ENCODE measurements around the gene IGF2R.

Gene IGF2R

DNA sequence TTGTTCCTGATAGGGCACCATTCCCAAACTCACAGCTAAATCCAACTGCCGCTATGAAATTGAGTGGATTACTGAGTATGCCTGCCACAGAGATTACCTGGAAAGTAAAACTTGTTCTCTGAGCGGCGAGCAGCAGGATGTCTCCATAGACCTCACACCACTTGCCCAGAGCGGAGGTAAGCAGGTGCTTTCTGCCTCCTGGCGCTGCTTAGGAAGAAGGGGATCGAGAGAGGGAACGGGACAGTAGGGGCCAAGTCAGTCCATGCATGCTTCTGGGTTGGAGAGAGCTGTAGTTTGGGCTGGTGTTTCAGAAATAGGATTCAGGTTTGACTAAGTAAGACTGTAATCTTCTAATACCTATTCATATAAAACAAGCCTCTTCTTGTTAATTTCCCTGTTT is 63.7 kb downstream of the IGF2R start:
- no peaks in the 10 kb centered on the region for H3K4me1 ChIP-seq (ENCODE audit: control insufficient read depth, insufficient read depth, low read length, poor library complexity, severe bottlenecking)
- no peaks in the 10 kb centered on the region for H3K27me3 ChIP-seq (replicated peaks; ENCODE audit: control insufficient read depth, insufficient read depth, low read length, poor library complexity, severe bottlenecking)
- H3K36me3 ChIP-seq (ENCODE audit: control insufficient read depth, insufficient read depth, low read length), result peaks cover 63% of the 10 kb centered on the region

DNA sequence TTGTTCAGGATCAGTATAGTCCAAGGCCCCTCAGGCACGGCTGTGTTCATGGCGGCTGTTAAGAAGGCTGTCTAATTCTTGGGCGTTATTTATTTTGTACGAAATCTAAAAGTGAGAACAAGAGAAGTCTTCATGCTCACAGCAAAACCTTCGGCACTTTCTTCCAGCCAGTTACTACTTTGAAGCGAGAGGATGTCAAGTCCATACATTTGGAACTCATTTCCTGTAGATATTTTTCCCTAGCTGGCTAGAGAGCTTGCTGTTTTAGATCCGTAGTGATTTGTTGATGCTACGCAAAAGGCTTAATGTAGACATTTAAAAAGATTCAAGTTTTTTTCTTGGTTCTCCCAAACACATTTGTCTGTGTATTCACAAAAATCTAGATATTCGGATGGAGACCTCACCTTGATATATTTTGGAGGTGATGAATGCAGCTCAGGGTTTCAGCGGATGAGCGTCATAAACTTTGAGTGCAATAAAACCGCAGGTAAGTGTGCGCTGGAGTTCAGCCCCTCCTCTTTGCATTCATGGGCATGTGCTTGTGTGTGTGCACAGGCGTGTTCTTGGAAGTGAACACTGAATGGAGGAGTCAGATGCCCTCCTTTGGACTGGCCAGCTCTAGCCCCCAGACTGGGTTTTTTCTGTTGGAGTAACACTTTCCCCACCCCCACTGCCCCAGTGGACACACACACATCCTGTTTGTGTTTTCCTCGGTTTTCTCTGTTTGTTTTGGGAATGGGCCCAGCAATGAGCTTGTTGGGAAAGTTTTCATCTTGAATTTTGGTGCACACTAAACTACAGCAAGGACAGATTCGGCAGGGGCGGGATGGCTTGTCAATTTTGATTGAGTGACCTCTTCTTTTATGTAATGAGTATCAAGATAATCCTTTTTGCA is 65.4 kb downstream of the IGF2R start:
- Histone ChIP-seq H3K4me3 (ENCODE audit: insufficient read depth, low read depth, low read length, poor library complexity, severe bottlenecking) (no peak overlapping the region), H3K27ac (ENCODE audit: insufficient read depth, low read length, poor library complexity, severe bottlenecking) (no peak overlapping the region), H3K4me1 (ENCODE audit: control insufficient read depth, insufficient read depth, low read length, poor library complexity, severe bottlenecking) (no peaks in the 10 kb centered on the region), H3K27me3 (replicated peaks; ENCODE audit: control insufficient read depth, insufficient read depth, low read length, poor library complexity, severe bottlenecking) (no peaks in the 10 kb centered on the region), H3K9me3 (ENCODE audit: control insufficient read depth, low read length) (no peaks in the 10 kb centered on the region), H3K36me3 (ENCODE audit: control insufficient read depth, insufficient read depth, low read length) (peaks cover 54% of the 10 kb centered on the region)
- no peak for DNase-seq

More for the DNA sequence above, 63.7 kb downstream of the IGF2R start:
- no peak overlapping the region for H3K4me3 ChIP-seq (ENCODE audit: insufficient read depth, low read depth, low read length, poor library complexity, severe bottlenecking)
- H3K27ac ChIP-seq (ENCODE audit: insufficient read depth, low read length, poor library complexity, severe bottlenecking), result no peak overlapping the region
- H3K9me3 ChIP-seq (ENCODE audit: control insufficient read depth, low read length), result no peaks in the 10 kb centered on the region
- no peak for DNase-seq

DNA sequence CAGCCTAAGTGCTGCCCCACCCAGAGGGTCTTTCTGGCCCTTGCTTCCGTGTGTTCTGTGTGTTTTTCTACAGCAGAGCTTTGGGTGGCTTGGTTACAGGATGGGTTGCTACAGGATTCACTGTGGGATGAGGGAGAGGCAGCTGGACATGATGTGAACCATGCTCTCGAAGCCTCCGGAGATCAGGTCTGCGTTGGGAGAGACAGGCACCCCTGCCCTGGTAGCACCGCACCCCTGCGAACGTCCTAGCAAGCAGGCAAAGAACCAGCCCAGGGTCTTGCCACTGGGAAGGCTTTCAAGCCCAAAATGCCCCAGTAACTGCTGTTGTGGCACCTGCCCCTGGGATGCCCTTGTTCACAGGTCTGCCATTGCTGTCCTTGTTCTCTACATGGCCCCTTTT is 66.4 kb downstream of the IGF2R start:
- no peak overlapping the region for H3K4me3 ChIP-seq (ENCODE audit: insufficient read depth, low read depth, low read length, poor library complexity, severe bottlenecking)
- no peaks in the 10 kb centered on the region for H3K27me3 ChIP-seq (replicated peaks; ENCODE audit: control insufficient read depth, insufficient read depth, low read length, poor library complexity, severe bottlenecking)
- no peak for DNase-seq
- no peaks in the 10 kb centered on the region for H3K4me1 ChIP-seq (ENCODE audit: control insufficient read depth, insufficient read depth, low read length, poor library complexity, severe bottlenecking)
- H3K36me3 ChIP-seq (ENCODE audit: control insufficient read depth, insufficient read depth, low read length), result peaks cover 54% of the 10 kb centered on the region
- no peak overlapping the region for H3K27ac ChIP-seq (ENCODE audit: insufficient read depth, low read length, poor library complexity, severe bottlenecking)
- no peaks in the 10 kb centered on the region for H3K9me3 ChIP-seq (ENCODE audit: control insufficient read depth, low read length)

DNA sequence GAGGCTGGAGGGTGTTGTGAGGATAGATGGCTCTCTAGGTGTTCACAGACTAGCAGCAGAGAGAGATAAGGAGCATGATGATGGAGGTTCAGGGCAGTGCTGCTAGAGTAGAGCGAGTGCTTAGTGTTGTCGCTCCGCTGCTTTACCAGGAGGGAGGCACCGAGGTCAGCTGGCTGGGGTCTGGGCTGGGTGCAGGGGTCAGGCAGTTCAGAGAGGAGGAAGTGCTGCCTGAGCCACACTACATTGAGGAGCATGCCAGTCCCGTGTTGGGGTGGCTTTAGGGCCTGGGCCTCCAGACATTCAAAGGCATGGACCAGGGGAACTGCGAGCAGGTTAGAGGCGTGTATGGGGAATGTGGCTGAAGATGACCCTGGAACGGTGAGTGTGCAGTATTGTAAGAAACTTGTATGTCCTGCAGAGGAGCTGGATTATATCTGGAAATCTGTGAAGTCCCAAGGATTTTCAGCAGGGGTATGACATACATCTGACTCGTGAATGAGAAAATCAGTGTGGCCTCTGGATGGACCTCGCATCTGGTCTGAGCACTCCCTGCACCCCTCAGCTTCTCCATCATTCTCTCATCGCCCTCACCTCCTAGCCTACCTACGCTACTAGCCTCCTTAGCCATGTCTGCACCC is 66.9 kb downstream of the IGF2R start:
- no peaks in the 10 kb centered on the region for H3K27me3 ChIP-seq (replicated peaks; ENCODE audit: control insufficient read depth, insufficient read depth, low read length, poor library complexity, severe bottlenecking)
- H3K9me3 ChIP-seq (ENCODE audit: control insufficient read depth, low read length), result no peaks in the 10 kb centered on the region
- H3K4me3 ChIP-seq (ENCODE audit: insufficient read depth, low read depth, low read length, poor library complexity, severe bottlenecking), result no peak overlapping the region
- peaks cover 60% of the 10 kb centered on the region for H3K36me3 ChIP-seq (ENCODE audit: control insufficient read depth, insufficient read depth, low read length)
- H3K27ac ChIP-seq (ENCODE audit: insufficient read depth, low read length, poor library complexity, severe bottlenecking), result no peak overlapping the region
- H3K4me1 ChIP-seq (ENCODE audit: control insufficient read depth, insufficient read depth, low read length, poor library complexity, severe bottlenecking), result no peaks in the 10 kb centered on the region
- DNase-seq, result no peak

DNA sequence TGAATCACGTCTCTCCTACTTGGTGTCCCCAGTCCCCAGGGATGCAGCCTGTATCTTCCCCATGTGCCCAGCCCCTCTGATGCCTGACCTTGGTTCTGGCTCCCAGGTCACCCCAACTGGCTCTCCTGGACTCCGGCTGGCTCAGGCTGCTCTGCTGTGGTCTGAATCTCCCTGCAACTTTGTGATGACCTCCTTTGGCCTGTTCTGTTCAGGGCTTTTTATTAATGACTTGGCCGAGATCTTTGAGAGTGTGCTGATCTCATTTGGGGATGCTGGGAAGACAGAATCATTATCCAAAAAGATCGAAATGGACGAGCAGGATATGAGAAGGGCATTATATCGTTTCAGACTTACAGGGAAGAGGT is 67.4 kb downstream of the IGF2R start:
- Histone ChIP-seq H3K4me1 (ENCODE audit: control insufficient read depth, insufficient read depth, low read length, poor library complexity, severe bottlenecking) (no peaks in the 10 kb centered on the region), H3K9me3 (ENCODE audit: control insufficient read depth, low read length) (no peaks in the 10 kb centered on the region), H3K27me3 (replicated peaks; ENCODE audit: control insufficient read depth, insufficient read depth, low read length, poor library complexity, severe bottlenecking) (no peaks in the 10 kb centered on the region), H3K4me3 (ENCODE audit: insufficient read depth, low read depth, low read length, poor library complexity, severe bottlenecking) (no peak overlapping the region), H3K36me3 (ENCODE audit: control insufficient read depth, insufficient read depth, low read length) (peaks cover 60% of the 10 kb centered on the region), H3K27ac (ENCODE audit: insufficient read depth, low read length, poor library complexity, severe bottlenecking) (no peak overlapping the region)
- DNase-seq, result no peak

DNA sequence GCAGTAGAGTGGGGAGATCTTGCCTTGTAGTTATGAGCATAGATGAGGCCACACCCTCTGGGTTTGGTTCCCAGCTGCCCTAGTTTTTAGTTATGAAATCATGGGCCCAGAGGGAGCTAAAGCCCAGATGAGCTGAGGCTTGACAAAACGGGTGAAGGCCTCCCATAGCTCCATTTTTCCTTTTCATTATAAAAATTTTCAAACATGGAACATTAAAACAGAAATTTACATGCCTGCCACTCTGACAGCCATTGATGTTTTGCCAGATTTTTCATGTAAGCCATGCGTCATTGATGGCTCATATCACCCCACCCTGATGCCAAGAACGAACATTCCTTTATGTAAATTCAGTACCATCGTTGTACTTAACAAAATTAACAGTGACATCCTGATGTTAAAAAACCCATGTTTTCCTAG is 67.9 kb downstream of the IGF2R start:
- H3K27ac ChIP-seq (ENCODE audit: insufficient read depth, low read length, poor library complexity, severe bottlenecking), result no peak overlapping the region
- no peak overlapping the region for H3K4me3 ChIP-seq (ENCODE audit: insufficient read depth, low read depth, low read length, poor library complexity, severe bottlenecking)
- no peak for DNase-seq
- H3K27me3 ChIP-seq (replicated peaks; ENCODE audit: control insufficient read depth, insufficient read depth, low read length, poor library complexity, severe bottlenecking), result no peaks in the 10 kb centered on the region
- H3K36me3 ChIP-seq (ENCODE audit: control insufficient read depth, insufficient read depth, low read length), result peaks cover 59% of the 10 kb centered on the region
- H3K4me1 ChIP-seq (ENCODE audit: control insufficient read depth, insufficient read depth, low read length, poor library complexity, severe bottlenecking), result no peaks in the 10 kb centered on the region
- no peaks in the 10 kb centered on the region for H3K9me3 ChIP-seq (ENCODE audit: control insufficient read depth, low read length)

DNA sequence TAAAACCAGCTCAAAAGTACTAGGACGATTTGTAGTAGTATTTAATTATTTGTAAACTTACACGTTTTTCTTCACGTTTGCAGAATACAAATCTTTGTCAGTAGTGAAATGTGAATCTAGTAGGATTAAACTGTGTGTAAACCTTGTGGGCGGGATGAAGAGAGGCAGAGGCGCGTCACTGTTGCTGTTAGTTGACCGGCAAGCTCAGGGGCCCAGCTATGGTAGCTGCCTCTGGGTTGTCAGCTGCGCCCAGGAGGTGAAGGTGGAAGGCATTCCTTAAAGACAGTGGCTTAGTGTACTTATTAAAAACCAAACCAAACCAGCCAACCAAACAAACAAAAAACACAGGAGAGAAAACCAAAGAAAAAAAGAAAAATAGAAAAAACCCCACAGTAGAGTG is 69.6 kb downstream of the IGF2R start:
- no peaks in the 10 kb centered on the region for H3K27me3 ChIP-seq (replicated peaks; ENCODE audit: control insufficient read depth, insufficient read depth, low read length, poor library complexity, severe bottlenecking)
- H3K4me1 ChIP-seq (ENCODE audit: control insufficient read depth, insufficient read depth, low read length, poor library complexity, severe bottlenecking), result no peaks in the 10 kb centered on the region
- H3K9me3 ChIP-seq (ENCODE audit: control insufficient read depth, low read length), result no peaks in the 10 kb centered on the region
- no peak for DNase-seq
- peaks cover 60% of the 10 kb centered on the region for H3K36me3 ChIP-seq (ENCODE audit: control insufficient read depth, insufficient read depth, low read length)
- no peak overlapping the region for H3K4me3 ChIP-seq (ENCODE audit: insufficient read depth, low read depth, low read length, poor library complexity, severe bottlenecking)
- no peak overlapping the region for H3K27ac ChIP-seq (ENCODE audit: insufficient read depth, low read length, poor library complexity, severe bottlenecking)

DNA sequence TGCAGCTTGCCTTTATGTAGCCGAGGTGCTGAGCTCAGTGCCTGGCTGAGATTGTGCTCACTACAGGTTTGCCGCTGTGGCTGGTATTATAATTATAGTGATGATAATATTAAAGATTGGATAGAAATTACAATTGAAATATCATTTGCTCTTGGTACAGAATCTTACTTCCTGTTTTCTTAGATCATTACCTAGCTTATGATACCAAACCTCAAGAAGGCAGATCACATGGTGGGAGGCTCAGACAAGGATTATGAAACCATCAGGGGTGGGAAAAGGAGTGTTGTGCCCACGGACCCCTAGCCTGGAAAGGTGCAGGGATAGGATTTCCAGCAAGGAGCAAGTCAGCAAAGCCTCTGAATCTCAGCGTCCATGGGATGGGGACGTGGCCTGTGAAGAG is 70.6 kb downstream of the IGF2R start:
- no peak for DNase-seq
- Histone ChIP-seq H3K27ac (ENCODE audit: insufficient read depth, low read length, poor library complexity, severe bottlenecking) (no peak overlapping the region), H3K36me3 (ENCODE audit: control insufficient read depth, insufficient read depth, low read length) (peaks cover 60% of the 10 kb centered on the region), H3K27me3 (replicated peaks; ENCODE audit: control insufficient read depth, insufficient read depth, low read length, poor library complexity, severe bottlenecking) (no peaks in the 10 kb centered on the region), H3K4me1 (ENCODE audit: control insufficient read depth, insufficient read depth, low read length, poor library complexity, severe bottlenecking) (no peaks in the 10 kb centered on the region), H3K4me3 (ENCODE audit: insufficient read depth, low read depth, low read length, poor library complexity, severe bottlenecking) (no peak overlapping the region), H3K9me3 (ENCODE audit: control insufficient read depth, low read length) (no peaks in the 10 kb centered on the region)

DNA sequence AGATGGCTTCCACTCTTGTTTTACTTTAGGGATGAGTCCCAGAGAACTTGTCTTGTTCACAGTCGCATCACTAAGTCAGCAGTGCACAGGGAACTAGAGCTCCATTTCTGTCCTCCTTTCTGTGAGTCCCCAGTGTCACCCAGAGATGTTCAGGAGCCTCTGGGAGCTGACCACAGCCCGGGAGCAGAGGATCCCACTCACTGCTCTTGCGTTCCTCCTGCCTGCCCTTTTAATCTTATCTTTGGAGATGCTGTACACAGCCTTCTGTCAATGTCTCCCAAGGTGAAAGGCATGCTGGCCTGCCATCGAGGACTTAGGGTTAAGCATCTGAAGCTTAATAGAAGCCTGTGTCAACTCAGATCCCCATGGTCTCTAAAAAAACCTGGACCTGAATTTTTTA is 71.2 kb downstream of the IGF2R start:
- H3K9me3 ChIP-seq (ENCODE audit: control insufficient read depth, low read length), result no peaks in the 10 kb centered on the region

DNA sequence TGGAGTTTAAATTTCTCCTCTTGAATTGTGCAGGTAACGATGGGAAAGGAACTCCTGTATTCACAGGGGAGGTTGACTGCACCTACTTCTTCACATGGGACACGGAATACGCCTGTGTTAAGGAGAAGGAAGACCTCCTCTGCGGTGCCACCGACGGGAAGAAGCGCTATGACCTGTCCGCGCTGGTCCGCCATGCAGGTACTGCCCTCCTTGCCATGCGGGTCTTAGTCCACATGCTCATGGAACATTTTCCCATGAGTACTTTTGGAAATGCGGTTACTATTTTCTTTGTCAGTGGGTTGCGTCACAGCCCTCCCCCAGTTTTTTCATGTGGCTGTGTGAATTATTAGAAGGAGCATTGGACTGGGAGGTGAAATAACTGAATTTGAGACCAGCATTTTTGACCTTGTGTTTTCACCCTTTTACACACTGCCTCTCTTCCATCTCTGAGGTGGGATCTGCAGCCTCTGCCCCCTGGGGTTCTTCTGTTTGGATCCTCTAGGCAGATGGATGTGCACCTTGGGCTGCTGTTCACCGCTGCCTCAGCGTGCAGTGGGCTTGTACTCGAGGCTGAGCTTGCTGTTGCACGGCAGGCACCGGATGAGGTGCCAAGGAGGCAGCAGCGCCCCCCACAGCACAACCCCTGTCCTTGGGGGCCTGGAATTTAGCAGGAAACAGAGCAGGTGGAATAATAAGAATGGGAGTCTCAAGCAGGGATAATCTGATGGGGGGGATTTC is 71.8 kb downstream of the IGF2R start:
- H3K36me3 ChIP-seq (ENCODE audit: control insufficient read depth, insufficient read depth, low read length), result peaks cover 57% of the 10 kb centered on the region

More for the DNA sequence above, 71.2 kb downstream of the IGF2R start:
- peaks cover 58% of the 10 kb centered on the region for H3K36me3 ChIP-seq (ENCODE audit: control insufficient read depth, insufficient read depth, low read length)
- H3K27me3 ChIP-seq (replicated peaks; ENCODE audit: control insufficient read depth, insufficient read depth, low read length, poor library complexity, severe bottlenecking), result no peaks in the 10 kb centered on the region
- no peak for DNase-seq
- no peak overlapping the region for H3K27ac ChIP-seq (ENCODE audit: insufficient read depth, low read length, poor library complexity, severe bottlenecking)
- no peaks in the 10 kb centered on the region for H3K4me1 ChIP-seq (ENCODE audit: control insufficient read depth, insufficient read depth, low read length, poor library complexity, severe bottlenecking)
- no peak overlapping the region for H3K4me3 ChIP-seq (ENCODE audit: insufficient read depth, low read depth, low read length, poor library complexity, severe bottlenecking)

More for the DNA sequence above, 71.8 kb downstream of the IGF2R start:
- Histone ChIP-seq H3K4me3 (ENCODE audit: insufficient read depth, low read depth, low read length, poor library complexity, severe bottlenecking) (no peak overlapping the region), H3K27ac (ENCODE audit: insufficient read depth, low read length, poor library complexity, severe bottlenecking) (no peak overlapping the region), H3K9me3 (ENCODE audit: control insufficient read depth, low read length) (no peaks in the 10 kb centered on the region), H3K4me1 (ENCODE audit: control insufficient read depth, insufficient read depth, low read length, poor library complexity, severe bottlenecking) (no peaks in the 10 kb centered on the region), H3K27me3 (replicated peaks; ENCODE audit: control insufficient read depth, insufficient read depth, low read length, poor library complexity, severe bottlenecking) (no peaks in the 10 kb centered on the region)
- no peak for DNase-seq
